ENCODE measurements around the gene TSHZ3. TPM values are rescaled to one million over a fixed set of nuclear protein-coding genes. Genes with fewer than 3 reads are reported as not detected.

TSHZ3 gene
- total RNA-seq, 1 experiment from 2014 or later: 14.8 TPM

GRCh38 chr19:31385744-31386143, 36.5 kb upstream of the TSHZ3 start:
- Histone ChIP-seq H3K36me3 (ENCODE audit: insufficient read depth, low read length, poor library complexity, severe bottlenecking) (no peaks in the 10 kb centered on the region), H3K9me3 (ENCODE audit: low read depth, low read length, poor library complexity, severe bottlenecking) (no peaks in the 10 kb centered on the region), H3K27ac (ENCODE audit: low read depth, low read length, poor library complexity, severe bottlenecking) (no peak overlapping the region), H3K27me3 (replicated peaks; ENCODE audit: insufficient read depth, low read depth, low read length, poor library complexity) (no peaks in the 10 kb centered on the region), H3K4me3 (ENCODE audit: low read depth, low read length, poor library complexity, severe bottlenecking) (no peak overlapping the region), H3K4me1 (ENCODE audit: insufficient read depth, low read length, poor library complexity, severe bottlenecking) (no peaks in the 10 kb centered on the region)
- ChIA-PET CTCF (no interaction called here), POLR2A (ENCODE audit: low non-redundant PET) (no interaction called here)
- TF ChIP-seq EZH2 (IDR thresholded peaks at IDR 0.05; ENCODE audit: borderline replicate concordance, low read depth, low read length, poor library complexity, severe bottlenecking): no peak
- TF ChIP-seq CTCF (conservative IDR thresholded peaks at IDR 0.05; ENCODE audit: low read depth, low read length): no peak
- BruUV-seq (replicated peaks): no TSS peak
- intact Hi-C loops (cut with micrococcal nuclease; ENCODE audit: unreplicated experiment): no loop called here
- DNase-seq (ENCODE audit: low spot score): no peak

GRCh38 chr19:31383553-31383952, 34.3 kb upstream of the TSHZ3 start:
- ChIA-PET POLR2A (ENCODE audit: low non-redundant PET) (no interaction called here), CTCF (no interaction called here)
- no peak overlapping the region for H3K27ac ChIP-seq (ENCODE audit: low read depth, low read length, poor library complexity, severe bottlenecking)
- no peaks in the 10 kb centered on the region for H3K4me1 ChIP-seq (ENCODE audit: insufficient read depth, low read length, poor library complexity, severe bottlenecking)
- intact Hi-C loops (cut with micrococcal nuclease; ENCODE audit: unreplicated experiment): no loop called here
- no TSS peak for BruUV-seq (replicated peaks)
- DNase-seq (ENCODE audit: low spot score): no peak
- no peaks in the 10 kb centered on the region for H3K9me3 ChIP-seq (ENCODE audit: low read depth, low read length, poor library complexity, severe bottlenecking)
- H3K4me3 ChIP-seq (ENCODE audit: low read depth, low read length, poor library complexity, severe bottlenecking): no peak overlapping the region
- TF ChIP-seq EZH2 (IDR thresholded peaks at IDR 0.05; ENCODE audit: borderline replicate concordance, low read depth, low read length, poor library complexity, severe bottlenecking) (no peak), CTCF (conservative IDR thresholded peaks at IDR 0.05; ENCODE audit: low read depth, low read length) (no peak)
- H3K27me3 ChIP-seq (replicated peaks; ENCODE audit: insufficient read depth, low read depth, low read length, poor library complexity): no peaks in the 10 kb centered on the region
- H3K36me3 ChIP-seq (ENCODE audit: insufficient read depth, low read length, poor library complexity, severe bottlenecking): no peaks in the 10 kb centered on the region

- no peaks in the 10 kb centered on the region for H3K27me3 ChIP-seq (replicated peaks; ENCODE audit: insufficient read depth, low read depth, low read length, poor library complexity)
- CTCF ChIA-PET: no interaction called here
- DNase-seq (ENCODE audit: low spot score): no peak
- H3K36me3 ChIP-seq (ENCODE audit: insufficient read depth, low read length, poor library complexity, severe bottlenecking): no peaks in the 10 kb centered on the region
- POLR2A ChIA-PET (ENCODE audit: low non-redundant PET): no interaction called here
- no peak overlapping the region for H3K27ac ChIP-seq (ENCODE audit: low read depth, low read length, poor library complexity, severe bottlenecking)
- no peak overlapping the region for H3K4me3 ChIP-seq (ENCODE audit: low read depth, low read length, poor library complexity, severe bottlenecking)
- no peaks in the 10 kb centered on the region for H3K9me3 ChIP-seq (ENCODE audit: low read depth, low read length, poor library complexity, severe bottlenecking)
- intact Hi-C loops (cut with micrococcal nuclease; ENCODE audit: unreplicated experiment): no loop called here
- no TSS peak for BruUV-seq (replicated peaks)
- no peaks in the 10 kb centered on the region for H3K4me1 ChIP-seq (ENCODE audit: insufficient read depth, low read length, poor library complexity, severe bottlenecking)
- TF ChIP-seq EZH2 (IDR thresholded peaks at IDR 0.05; ENCODE audit: borderline replicate concordance, low read depth, low read length, poor library complexity, severe bottlenecking): no peak
- TF ChIP-seq CTCF (conservative IDR thresholded peaks at IDR 0.05; ENCODE audit: low read depth, low read length): no peak
Measured at GRCh38 chr19:31380854-31381253, 31.6 kb upstream of the TSHZ3 start.
